ENCODE data around the gene ITGB8. TPM values are rescaled to one million over a fixed set of nuclear protein-coding genes. Genes with fewer than 3 reads are reported as not detected.

ITGB8 gene
- total and polyA plus RNA-seq, 9 donors: 3.7 to 45.5 (median 10.6) TPM

GRCh38 chr7:20395104-20395503 lies 64.4 kb downstream of the ITGB8 start:
- WGBS, 3 donors: 94 to 98% (median 98%) methylated on average over 4 of the region's 4 CpGs
- intact Hi-C loops (cut with DNase I): no loop called here
- Histone ChIP-seq H3K27me3 (no peaks in the 10 kb centered on the region), H3K4me1 (ENCODE audit: insufficient read depth) (no peaks in the 10 kb centered on the region), H3K4me3 (no peak overlapping the region), H3K9me3 (no peaks in the 10 kb centered on the region), H3K36me3 (no peaks in the 10 kb centered on the region), H3K27ac (no peak overlapping the region)
- no peak for DNase-seq
- TF ChIP-seq POLR2A (IDR thresholded peaks at IDR 0.05) (no peak), EP300 (IDR thresholded peaks at IDR 0.05) (no peak), CTCF (IDR thresholded peaks at IDR 0.05) (no peak)

- Histone ChIP-seq H3K4me1 (ENCODE audit: insufficient read depth) (no peaks in the 10 kb centered on the region), H3K9me3 (no peaks in the 10 kb centered on the region), H3K27me3 (no peaks in the 10 kb centered on the region), H3K4me3 (no peak overlapping the region), H3K36me3 (no peaks in the 10 kb centered on the region), H3K27ac (no peak overlapping the region)
- TF ChIP-seq POLR2A (IDR thresholded peaks at IDR 0.05) (no peak), EP300 (IDR thresholded peaks at IDR 0.05) (no peak), CTCF (IDR thresholded peaks at IDR 0.05) (no peak)
- DNase-seq: no peak
- intact Hi-C loops (cut with DNase I): no loop called here
- 93 to 99% (median 99%) methylated on average over 2 of the region's 2 CpGs for WGBS, 3 donors
Measured at GRCh38 chr7:20395511-20395910, 64.8 kb downstream of the ITGB8 start.

GRCh38 chr7:20399521-20399920 lies 68.8 kb downstream of the ITGB8 start:
- peaks cover 4% of the 10 kb centered on the region for H3K4me1 ChIP-seq (ENCODE audit: insufficient read depth)
- no peak for DNase-seq
- 91 to 98% (median 94%) methylated on average over 2 of the region's 2 CpGs for WGBS, 3 donors
- no peak for TF ChIP-seq POLR2A (IDR thresholded peaks at IDR 0.05)
- no peak for TF ChIP-seq EP300 (IDR thresholded peaks at IDR 0.05)
- no peak for TF ChIP-seq CTCF (IDR thresholded peaks at IDR 0.05)
- intact Hi-C loops (cut with DNase I): no loop called here
- H3K27ac ChIP-seq: no peak overlapping the region
- no peaks in the 10 kb centered on the region for H3K27me3 ChIP-seq
- no peak overlapping the region for H3K4me3 ChIP-seq
- no peaks in the 10 kb centered on the region for H3K36me3 ChIP-seq
- H3K9me3 ChIP-seq: no peaks in the 10 kb centered on the region

GRCh38 chr7:20401861-20402746 lies 71.4 kb downstream of the ITGB8 start:
- 25 to 46% (median 35%) methylated on average over 3 of the region's 3 CpGs for WGBS, 3 donors
- no peak for DNase-seq
- no peak for TF ChIP-seq EP300 (IDR thresholded peaks at IDR 0.05)
- TF ChIP-seq CTCF (IDR thresholded peaks at IDR 0.05): no peak
- no peak for TF ChIP-seq POLR2A (IDR thresholded peaks at IDR 0.05)
- Histone ChIP-seq H3K9me3 (no peaks in the 10 kb centered on the region), H3K27ac (no peak overlapping the region), H3K36me3 (no peaks in the 10 kb centered on the region), H3K4me3 (no peak overlapping the region), H3K27me3 (no peaks in the 10 kb centered on the region), H3K4me1 (ENCODE audit: insufficient read depth) (peaks cover 4% of the 10 kb centered on the region)
- intact Hi-C loops (cut with DNase I): no loop called here

All from ovary (tissue), 9 donors.